ENCODE data around the gene RGS6.

DNA sequence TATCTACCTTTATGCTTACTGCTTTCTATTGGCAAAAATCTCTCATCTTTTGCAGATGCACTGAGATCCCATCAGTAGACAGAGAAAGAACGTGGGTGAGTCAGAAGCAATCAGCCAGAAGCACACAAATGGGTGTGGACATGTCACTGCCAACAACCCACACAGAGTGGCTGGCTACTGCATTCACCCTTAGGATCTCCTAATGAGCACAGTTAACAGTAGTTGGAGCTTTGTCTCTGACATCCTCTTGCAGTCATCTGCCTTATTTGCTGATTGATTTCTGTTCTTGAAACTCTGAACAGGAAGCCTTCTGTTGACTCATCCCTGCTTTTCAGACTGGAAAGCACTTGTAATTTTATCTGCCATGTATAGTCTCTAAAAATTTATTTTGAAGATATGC is 117.2 kb downstream of the RGS6 start:
- TF ChIP-seq, protein P1, sequence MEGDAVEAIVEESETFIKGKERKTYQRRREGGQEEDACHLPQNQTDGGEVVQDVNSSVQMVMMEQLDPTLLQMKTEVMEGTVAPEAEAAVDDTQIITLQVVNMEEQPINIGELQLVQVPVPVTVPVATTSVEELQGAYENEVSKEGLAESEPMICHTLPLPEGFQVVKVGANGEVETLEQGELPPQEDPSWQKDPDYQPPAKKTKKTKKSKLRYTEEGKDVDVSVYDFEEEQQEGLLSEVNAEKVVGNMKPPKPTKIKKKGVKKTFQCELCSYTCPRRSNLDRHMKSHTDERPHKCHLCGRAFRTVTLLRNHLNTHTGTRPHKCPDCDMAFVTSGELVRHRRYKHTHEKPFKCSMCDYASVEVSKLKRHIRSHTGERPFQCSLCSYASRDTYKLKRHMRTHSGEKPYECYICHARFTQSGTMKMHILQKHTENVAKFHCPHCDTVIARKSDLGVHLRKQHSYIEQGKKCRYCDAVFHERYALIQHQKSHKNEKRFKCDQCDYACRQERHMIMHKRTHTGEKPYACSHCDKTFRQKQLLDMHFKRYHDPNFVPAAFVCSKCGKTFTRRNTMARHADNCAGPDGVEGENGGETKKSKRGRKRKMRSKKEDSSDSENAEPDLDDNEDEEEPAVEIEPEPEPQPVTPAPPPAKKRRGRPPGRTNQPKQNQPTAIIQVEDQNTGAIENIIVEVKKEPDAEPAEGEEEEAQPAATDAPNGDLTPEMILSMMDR (conservative IDR thresholded peaks at IDR 0.05; ENCODE audit: low read length): no peak
- TF ChIP-seq EZH2phosphoT487 (IDR thresholded peaks at IDR 0.05; ENCODE audit: borderline replicate concordance, low read depth, low read length): no peak

All from OCI-LY7 (cell line).